Brain pericyte (primary cell): ENCODE measurements around the gene OSBPL7.

Source experiments
- DNase-seq: peaks from one replicate; pipeline ENCODE4 v3.0.0-alpha.2; 2012; ENCODE audit warnings: low read depth, low spot score

Gene OSBPL7

GRCh38 chr17:47821424-47822391 lies at the start of gene OSBPL7:
OSBPL7 (minus strand) TSS chr17:47821794; CDS start chr17:47820278, 1,516 bp downstream.
- DNase-seq: no peak

GRCh38 chr17:47871048-47871447 lies 49.5 kb upstream of the OSBPL7 start:
- no peak for DNase-seq

- DNase-seq: no peak
Measured at GRCh38 chr17:47870056-47870455, 48.5 kb upstream of the OSBPL7 start.

- no peak for DNase-seq
Measured at GRCh38 chr17:47869114-47869513, 47.5 kb upstream of the OSBPL7 start.

GRCh38 chr17:47867813-47868533 lies 46.4 kb upstream of the OSBPL7 start:
- DNase-seq: no peak

GRCh38 chr17:47866941-47867340 lies 45.3 kb upstream of the OSBPL7 start:
- no peak for DNase-seq

GRCh38 chr17:47864791-47865216 lies 43.2 kb upstream of the OSBPL7 start:
- no peak for DNase-seq

- no peak for DNase-seq
Measured at GRCh38 chr17:47862621-47863440, 41.2 kb upstream of the OSBPL7 start.

GRCh38 chr17:47860386-47860785 lies 38.8 kb upstream of the OSBPL7 start:
- no peak for DNase-seq

- no peak for DNase-seq
Measured at GRCh38 chr17:47857551-47858455, 36.2 kb upstream of the OSBPL7 start.

GRCh38 chr17:47856830-47857229 lies 35.2 kb upstream of the OSBPL7 start:
- DNase-seq: no peak

GRCh38 chr17:47855737-47856136 lies 34.1 kb upstream of the OSBPL7 start:
- DNase-seq: no peak

GRCh38 chr17:47853616-47854015 lies 32.0 kb upstream of the OSBPL7 start:
- no peak for DNase-seq

GRCh38 chr17:47852113-47852949 lies 30.7 kb upstream of the OSBPL7 start:
- DNase-seq: no peak

- DNase-seq: no peak
Measured at GRCh38 chr17:47851764-47852112, 30.1 kb upstream of the OSBPL7 start.

GRCh38 chr17:47850692-47851573 lies 29.3 kb upstream of the OSBPL7 start, which contains the start of gene SP6:
SP6 (minus strand) TSS chr17:47851163; CDS start chr17:47848429, 2,734 bp downstream.
- DNase-seq: no peak

- DNase-seq: no peak
Measured at GRCh38 chr17:47850373-47850691, 28.7 kb upstream of the OSBPL7 start.

- DNase-seq: no peak
Measured at GRCh38 chr17:47848198-47848513, 26.6 kb upstream of the OSBPL7 start.
